Transverse colon (tissue), 4 donors: Measurements from ENCODE around the gene CCDC102B.

Experiments used
- POLR2A ChIP-seq: fragments of 450-650 bp; IDR thresholded peaks from one replicate; pipeline ENCODE4 v1.6.1; 2016; ENCODE audit warnings: antibody characterized with exemption, mild to moderate bottlenecking, moderate library complexity
- POLR2AphosphoS5 ChIP-seq, 3 donors: sonication (generic); formaldehyde crosslinking; IDR thresholded peaks; one replicate each; pipeline ENCODE4 v1.6.1; 2016; ENCODE audit warnings: antibody characterized with exemption in 3 of 3
- TF ChIP-seq, protein P1 (sequence below), 5 experiments: fragments of 200-600 bp in 3 of 5; fragments of 450-650 bp in 2 of 5; sonication (generic) in 3 of 5; IDR thresholded peaks; 1 replicate in 2 of 5; 2 replicates in 3 of 5; pipeline ENCODE4 v1.5.1; 2016 to 2017; ENCODE audit warnings: antibody characterized with exemption in 5 of 5, inconsistent platforms in 3 of 5, mild to moderate bottlenecking in 2 of 5, moderate library complexity in 1 of 5

DNA sequence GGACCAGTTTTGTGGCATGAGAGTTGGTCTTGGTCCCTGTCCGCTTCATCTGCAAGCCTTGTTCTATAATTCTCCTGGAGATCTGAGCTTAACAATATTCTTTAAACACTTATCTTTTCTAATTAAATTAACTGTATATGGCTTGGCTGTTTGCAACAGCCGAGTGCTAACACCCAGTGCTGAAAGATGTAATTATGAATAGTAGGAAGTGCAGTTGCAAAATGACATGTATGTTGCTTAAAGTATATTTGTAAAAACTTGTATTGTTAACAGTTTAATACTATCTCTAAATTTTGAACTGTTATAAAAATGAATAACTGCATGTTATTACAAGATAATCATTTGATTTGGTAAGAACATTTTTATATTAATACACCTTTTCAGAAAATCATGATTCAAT, 45.1 kb downstream of the CCDC102B start:
- TF ChIP-seq, protein P1, sequence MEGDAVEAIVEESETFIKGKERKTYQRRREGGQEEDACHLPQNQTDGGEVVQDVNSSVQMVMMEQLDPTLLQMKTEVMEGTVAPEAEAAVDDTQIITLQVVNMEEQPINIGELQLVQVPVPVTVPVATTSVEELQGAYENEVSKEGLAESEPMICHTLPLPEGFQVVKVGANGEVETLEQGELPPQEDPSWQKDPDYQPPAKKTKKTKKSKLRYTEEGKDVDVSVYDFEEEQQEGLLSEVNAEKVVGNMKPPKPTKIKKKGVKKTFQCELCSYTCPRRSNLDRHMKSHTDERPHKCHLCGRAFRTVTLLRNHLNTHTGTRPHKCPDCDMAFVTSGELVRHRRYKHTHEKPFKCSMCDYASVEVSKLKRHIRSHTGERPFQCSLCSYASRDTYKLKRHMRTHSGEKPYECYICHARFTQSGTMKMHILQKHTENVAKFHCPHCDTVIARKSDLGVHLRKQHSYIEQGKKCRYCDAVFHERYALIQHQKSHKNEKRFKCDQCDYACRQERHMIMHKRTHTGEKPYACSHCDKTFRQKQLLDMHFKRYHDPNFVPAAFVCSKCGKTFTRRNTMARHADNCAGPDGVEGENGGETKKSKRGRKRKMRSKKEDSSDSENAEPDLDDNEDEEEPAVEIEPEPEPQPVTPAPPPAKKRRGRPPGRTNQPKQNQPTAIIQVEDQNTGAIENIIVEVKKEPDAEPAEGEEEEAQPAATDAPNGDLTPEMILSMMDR (IDR thresholded peaks at IDR 0.05) = no peak
- TF ChIP-seq POLR2A (no peak), POLR2AphosphoS5 (IDR thresholded peaks at IDR 0.05) (no peak)
